Gastrocnemius medialis (tissue), 4 donors: ENCODE measurements around the gene PDCD1. TPM values are rescaled to one million over a fixed set of nuclear protein-coding genes. Genes with fewer than 3 reads are reported as not detected.
"Not testable (repeated sequence)": the region's sequence is repeated elsewhere in the genome, so short reads cannot be mapped to it uniquely, and the experiment has no call there.

Experiments
- ATAC-seq, 2 donors: fragments of 150-250 bp; one replicate each; pipeline ENCODE4 v1.9.1; 2016
- DNase-seq, 2 donors: peaks; one replicate each; pipeline ENCODE4 v3.0.0-alpha.2; 2019
- H3K27ac ChIP-seq, 4 donors: fragments of 200-600 bp; sonication (generic); 1 replicate in 1 of 4; 2 replicates in 3 of 4; pipeline ENCODE4 v1.5.1; 2016 to 2018; ENCODE audit warnings: mild to moderate bottlenecking in 2 of 4, moderate library complexity in 1 of 4
- H3K27me3 ChIP-seq, 3 donors: fragments of 200-600 bp; sonication (generic) in 2 of 3; 1 replicate in 1 of 3; 2 replicates in 2 of 3; pipeline versions ENCODE4 v1.5.1 to v1.6.0; 2016 to 2019; ENCODE audit warnings: mild to moderate bottlenecking in 1 of 3, moderate library complexity in 1 of 3
- H3K36me3 ChIP-seq, 2 donors: fragments of 200-600 bp; sonication (generic) in 1 of 2; one replicate each; pipeline ENCODE4 v1.5.1; 2017 to 2018
- H3K4me1 ChIP-seq, 2 donors: fragments of 200-600 bp; sonication (generic) in 1 of 2; one replicate each; pipeline ENCODE4 v1.5.1; 2016 to 2017; ENCODE audit warnings: mild to moderate bottlenecking in 2 of 2
- H3K4me3 ChIP-seq, 4 donors: fragments of 200-600 bp; sonication (generic) in 3 of 4; 1 replicate in 1 of 4; 2 replicates in 3 of 4; pipeline ENCODE4 v1.5.1; 2016 to 2019; ENCODE audit warnings: mild to moderate bottlenecking in 2 of 4
- H3K9me3 ChIP-seq, 3 donors: fragments of 200-600 bp; sonication (generic) in 2 of 3; 1 replicate in 1 of 3; 2 replicates in 2 of 3; pipeline ENCODE4 v1.5.1; 2016 to 2019
- POLR2A ChIP-seq, 2 donors: fragments of 450-650 bp; IDR thresholded peaks; one replicate each; pipeline ENCODE4 v1.6.1; 2017; ENCODE audit warnings: antibody characterized with exemption in 2 of 2, mild to moderate bottlenecking in 2 of 2, moderate library complexity in 2 of 2
- in situ Hi-C, 4 donors: fragments of 200-750 bp; cut with MboI; loops; one replicate each; pipeline versions ENCODE4 v1.15.0 to v1.8.0; 2017; ENCODE audit warnings: low sequenced_read_pairs in 4 of 4
- intact Hi-C: fragments of 100-400 bp; cut with DNase I; formaldehyde crosslinking; loops from one replicate; pipeline ENCODE4 v1.15.1; 2023; ENCODE audit warnings: low total_unique reads
- total RNA-seq, 4 donors: library from RNA; depleted of rRNA; stranded (reverse); fragments of >200 nt; gene quantifications; one replicate each; pipeline versions ENCODE4 v1.1.0 to v1.2.3, GENCODE V29; 2016
- TF ChIP-seq, protein P1 (sequence below), 5 experiments: fragments of 450-650 bp in 3 of 5; fragments of 200-600 bp in 2 of 5; sonication (generic) in 2 of 5; IDR thresholded peaks in 4 of 5; conservative IDR thresholded peaks in 1 of 5; 1 replicate in 4 of 5; 2 replicates in 1 of 5; pipeline ENCODE4 v1.5.1; 2016 to 2019; ENCODE audit warnings: antibody characterized with exemption in 5 of 5, mild to moderate bottlenecking in 3 of 5, moderate library complexity in 3 of 5

PDCD1 gene
- total RNA-seq, 4 donors from 2014 or later, result 0.13 TPM; not detected in 3

DNA sequence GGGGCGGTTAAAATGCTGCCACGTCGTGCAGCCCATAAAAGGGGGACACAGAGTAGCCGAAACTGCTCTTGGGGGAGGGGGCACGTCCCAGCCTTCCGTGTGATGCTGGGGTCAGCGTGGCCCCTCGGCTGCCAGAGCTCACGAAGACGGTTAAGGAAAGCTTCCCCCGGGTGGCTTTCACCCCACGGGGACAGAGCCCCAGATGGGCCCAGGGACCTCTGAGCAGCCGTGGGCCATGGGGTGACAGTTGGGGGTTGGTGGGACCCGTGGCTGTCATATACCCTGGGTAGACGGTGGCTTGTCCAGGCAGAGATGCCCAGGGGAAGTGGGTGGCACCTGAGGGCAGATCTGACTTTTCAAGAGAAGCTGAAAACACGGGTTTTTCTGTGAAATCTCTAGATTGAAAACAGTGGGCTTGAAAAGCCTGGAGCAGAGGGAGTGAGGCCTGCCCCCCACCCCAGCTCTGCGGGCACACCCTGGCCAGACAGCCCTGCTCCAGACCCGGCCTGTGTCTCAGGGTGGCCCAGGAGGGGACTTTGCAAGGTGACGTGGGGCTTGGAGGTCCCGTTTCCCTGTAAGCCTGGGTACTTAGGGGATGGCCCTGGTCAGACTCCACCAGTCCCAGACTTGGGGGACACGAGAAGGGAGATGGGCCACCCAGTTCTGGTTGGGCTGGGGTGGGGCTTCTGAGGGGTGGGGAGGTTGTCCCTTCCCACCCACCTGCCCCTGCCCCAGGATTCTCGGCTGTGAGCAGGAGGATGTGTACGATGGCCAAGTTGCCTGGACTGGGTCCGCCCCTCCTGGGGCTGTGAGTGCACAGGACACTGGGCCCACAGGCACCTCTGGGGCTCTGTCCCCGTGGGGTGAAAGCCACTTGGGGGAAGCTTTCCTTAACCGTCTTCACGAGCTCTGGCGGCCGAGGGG is 49.0 kb downstream of the PDCD1 start:
- ATAC-seq (no peak), DNase-seq (peak in 1 of 2 donors; percentile 15)
- peak overlapping the region; percentile 60 to 78 (median 76) for H3K27ac ChIP-seq
- no peak for TF ChIP-seq POLR2A (IDR thresholded peaks at IDR 0.05)
- TF ChIP-seq, protein P1, sequence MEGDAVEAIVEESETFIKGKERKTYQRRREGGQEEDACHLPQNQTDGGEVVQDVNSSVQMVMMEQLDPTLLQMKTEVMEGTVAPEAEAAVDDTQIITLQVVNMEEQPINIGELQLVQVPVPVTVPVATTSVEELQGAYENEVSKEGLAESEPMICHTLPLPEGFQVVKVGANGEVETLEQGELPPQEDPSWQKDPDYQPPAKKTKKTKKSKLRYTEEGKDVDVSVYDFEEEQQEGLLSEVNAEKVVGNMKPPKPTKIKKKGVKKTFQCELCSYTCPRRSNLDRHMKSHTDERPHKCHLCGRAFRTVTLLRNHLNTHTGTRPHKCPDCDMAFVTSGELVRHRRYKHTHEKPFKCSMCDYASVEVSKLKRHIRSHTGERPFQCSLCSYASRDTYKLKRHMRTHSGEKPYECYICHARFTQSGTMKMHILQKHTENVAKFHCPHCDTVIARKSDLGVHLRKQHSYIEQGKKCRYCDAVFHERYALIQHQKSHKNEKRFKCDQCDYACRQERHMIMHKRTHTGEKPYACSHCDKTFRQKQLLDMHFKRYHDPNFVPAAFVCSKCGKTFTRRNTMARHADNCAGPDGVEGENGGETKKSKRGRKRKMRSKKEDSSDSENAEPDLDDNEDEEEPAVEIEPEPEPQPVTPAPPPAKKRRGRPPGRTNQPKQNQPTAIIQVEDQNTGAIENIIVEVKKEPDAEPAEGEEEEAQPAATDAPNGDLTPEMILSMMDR (IDR thresholded peaks at IDR 0.05 in 4 of 5, conservative IDR thresholded peaks at IDR 0.05 in 1 of 5), result no peak
- intact Hi-C loops (no loop called here), in situ Hi-C loops (no loop called here)
- H3K9me3 ChIP-seq, result no peaks in the 10 kb centered on the region
- H3K36me3 ChIP-seq, result no peaks in the 10 kb centered on the region
- H3K4me1 ChIP-seq, result peaks cover 2 to 19% of the 10 kb centered on the region in 2 donors
- peak overlapping the region in 3 of 4 donors; percentile 9 to 36 (median 25) for H3K4me3 ChIP-seq
- H3K27me3 ChIP-seq, result peaks cover 0 to under 1% (median 0%) of the 10 kb centered on the region in 3 donors

DNA sequence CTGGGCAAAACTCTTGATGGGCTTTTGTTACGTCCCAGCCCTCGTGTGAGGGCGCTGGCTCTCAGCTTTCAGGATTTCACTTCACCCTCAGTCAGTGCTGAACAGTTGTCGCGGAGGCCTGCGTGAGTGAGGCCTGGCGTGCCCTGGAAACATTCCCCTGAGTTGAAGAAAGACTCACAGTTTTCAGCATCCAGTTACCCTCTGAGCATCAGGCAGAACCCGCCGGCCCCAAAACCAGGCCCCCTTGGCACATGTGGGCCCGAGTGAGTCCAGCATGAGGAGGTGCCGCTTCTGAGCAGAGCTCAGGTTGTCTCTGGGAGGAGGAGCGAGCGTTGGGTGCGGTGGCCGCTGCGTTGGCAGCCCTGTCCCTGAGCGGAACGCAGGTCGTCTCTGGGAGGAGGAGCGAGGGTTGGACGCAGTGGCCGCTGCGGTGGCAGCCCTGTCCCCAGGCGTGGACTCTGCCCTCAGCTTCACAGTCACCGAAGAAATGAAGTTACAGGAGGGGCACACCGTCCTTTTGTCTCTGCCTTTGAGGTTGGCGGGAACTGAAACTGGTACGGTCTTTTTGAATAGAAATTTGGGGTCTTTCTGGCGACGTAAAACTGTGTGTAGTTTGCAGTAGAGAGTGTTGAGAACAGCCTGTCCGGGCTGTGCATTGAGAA is 49.8 kb downstream of the PDCD1 start, which contains the start of gene NEU4:
NEU4 (plus strand) TSS at position 473 of the 662 bp plus-strand sequence. CDS start 5,292 bp downstream, outside the sequence.
- DNase-seq, result peak in 1 of 2 donors; percentile 72
- peak in 1 of 2 donors; percentile 38 for ATAC-seq

DNA sequence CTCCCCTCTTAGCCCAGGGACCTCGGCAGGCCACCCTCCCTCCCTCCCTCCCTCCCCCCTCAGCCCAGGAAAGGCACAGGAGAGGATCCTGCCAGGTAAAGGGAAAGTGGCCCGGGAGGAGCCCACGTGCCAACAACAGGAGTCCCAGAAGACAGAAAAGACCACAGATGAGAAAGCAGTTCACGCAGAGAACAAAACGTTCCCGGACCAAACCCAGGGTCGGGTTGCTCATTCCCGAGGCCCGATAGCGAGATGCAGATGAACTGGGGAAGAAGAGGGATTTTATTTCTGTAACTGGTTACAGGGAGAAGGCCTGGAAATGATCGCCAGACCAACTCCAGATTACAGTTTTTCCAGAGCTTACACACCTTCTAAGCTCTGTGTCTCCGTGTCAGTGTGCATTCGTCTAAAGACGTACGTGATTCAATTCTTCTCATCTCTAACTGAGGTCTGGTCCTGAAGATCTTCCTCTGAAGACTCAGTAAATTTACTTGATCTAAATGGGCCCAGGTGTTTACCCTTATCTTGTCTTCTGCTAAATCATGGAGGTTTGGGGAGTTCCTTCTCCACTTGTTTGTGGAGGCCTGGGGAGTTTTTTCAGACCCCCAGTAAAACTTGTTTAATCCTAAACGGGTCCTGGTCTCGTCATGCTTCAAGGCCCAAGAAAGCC is 50.5 kb downstream of the PDCD1 start:
- H3K9me3 ChIP-seq, result no peaks in the 10 kb centered on the region
- DNase-seq (peak in 1 of 2 donors; percentile 70), ATAC-seq (peak; percentile 53 to 58)
- H3K4me3 ChIP-seq, result peak overlapping the region in 1 of 4 donors; percentile 9
- peak overlapping the region; percentile 60 to 78 (median 76) for H3K27ac ChIP-seq
- H3K27me3 ChIP-seq, result peaks cover 0 to 7% (median 6%) of the 10 kb centered on the region in 3 donors
- peaks cover 7 to 30% of the 10 kb centered on the region in 2 donors for H3K4me1 ChIP-seq
- H3K36me3 ChIP-seq, result no peaks in the 10 kb centered on the region
- TF ChIP-seq, protein P1 (IDR thresholded peaks at IDR 0.05 in 4 of 5, conservative IDR thresholded peaks at IDR 0.05 in 1 of 5), result no peak
- in situ Hi-C loops, result no loop called here
- intact Hi-C loops, result no loop called here

More for the DNA sequence above, 49.8 kb downstream of the PDCD1 start, which contains the start of gene NEU4:
- Histone ChIP-seq H3K36me3 (no peaks in the 10 kb centered on the region), H3K27me3 (peaks cover 0 to 6% (median 5%) of the 10 kb centered on the region in 3 donors), H3K4me3 (peak within 1 kb of the TSS in 3 of 4 donors; percentile 3 to 36 (median 9)), H3K4me1 (peaks cover 7 to 27% of the 10 kb centered on the region in 2 donors), H3K27ac (peak within 1 kb of the TSS; percentile 60 to 78 (median 76)), H3K9me3 (no peaks in the 10 kb centered on the region)
- peak; percentile 7 to 39 for TF ChIP-seq POLR2A (IDR thresholded peaks at IDR 0.05)
- TF ChIP-seq, protein P1 (IDR thresholded peaks at IDR 0.05 in 4 of 5, conservative IDR thresholded peaks at IDR 0.05 in 1 of 5), result no peak
- intact Hi-C loops, result no loop called here
- in situ Hi-C loops, result no loop called here

DNA sequence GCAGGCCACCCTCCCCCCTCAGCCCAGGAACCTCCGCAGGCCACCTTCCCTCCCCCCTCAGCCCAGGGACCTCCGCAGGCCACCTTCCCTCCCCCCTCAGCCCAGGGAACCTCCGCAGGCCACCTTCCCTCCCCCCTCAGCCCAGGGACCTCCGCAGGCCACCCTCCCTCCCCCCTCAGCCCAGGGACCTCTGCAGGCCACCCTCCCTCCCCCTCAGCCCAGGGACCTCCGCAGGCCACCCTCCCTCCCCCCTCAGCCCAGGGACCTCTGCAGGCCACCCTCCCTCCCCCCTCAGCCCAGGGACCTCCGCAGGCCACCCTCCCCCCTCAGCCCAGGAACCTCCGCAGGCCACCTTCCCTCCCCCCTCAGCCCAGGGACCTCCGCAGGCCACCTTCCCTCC is 52.5 kb downstream of the PDCD1 start:
- ATAC-seq, H3K36me3 ChIP-seq, H3K27me3 ChIP-seq, in situ Hi-C loops, intact Hi-C loops, H3K9me3 ChIP-seq, H3K27ac ChIP-seq, DNase-seq, H3K4me3 ChIP-seq: not testable (repeated sequence)
- H3K4me1 ChIP-seq, result peaks cover 7 to 30% of the 10 kb centered on the region in 2 donors
